Measurements from ENCODE around the gene PNN.
"Not testable (repeated sequence)": the region's sequence is repeated elsewhere in the genome, so short reads cannot be mapped to it uniquely, and the experiment has no call there.

The PNN gene

DNA sequence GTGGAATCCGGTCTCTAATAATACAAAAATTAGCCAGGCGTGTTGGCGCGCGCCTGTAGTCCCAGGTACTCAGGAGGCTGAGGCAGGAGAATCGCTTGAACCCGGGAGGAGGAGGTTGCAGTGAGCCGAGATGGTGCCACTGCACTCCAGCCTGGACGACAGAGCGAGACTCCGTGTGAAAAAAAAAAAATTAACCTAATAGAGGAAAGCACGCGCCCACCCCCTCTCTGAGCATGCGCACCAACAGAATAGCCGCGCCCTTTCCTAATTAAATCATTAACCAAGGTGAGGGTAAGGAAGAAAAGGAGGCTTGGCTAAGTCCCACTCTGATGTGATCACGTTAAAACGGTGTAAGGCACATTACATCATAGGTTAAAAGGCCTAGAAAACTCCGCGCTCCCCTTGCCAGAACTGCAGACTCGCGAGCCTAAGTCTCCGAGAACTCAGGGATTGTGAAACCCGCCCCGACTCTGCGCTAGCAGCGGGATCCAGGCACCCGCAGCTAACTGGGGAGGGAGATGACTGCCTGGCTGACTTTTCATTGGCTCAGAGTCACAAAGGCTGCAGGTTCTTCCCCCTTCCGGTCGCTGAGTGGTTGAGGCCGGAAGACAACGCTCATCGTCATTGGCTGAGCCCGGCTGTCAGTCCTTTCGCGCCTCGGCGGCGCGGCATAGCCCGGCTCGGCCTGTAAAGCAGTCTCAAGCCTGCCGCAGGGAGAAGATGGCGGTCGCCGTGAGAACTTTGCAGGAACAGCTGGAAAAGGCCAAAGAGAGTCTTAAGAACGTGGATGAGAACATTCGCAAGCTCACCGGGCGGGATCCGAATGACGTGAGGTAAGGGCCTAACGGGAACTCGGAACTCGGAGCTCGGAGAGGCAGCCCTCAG, at the start of gene PNN:
Gene PNN, plus strand, starts transcription at position 695 of the 885 bp plus-strand sequence. Its CDS starts 26 bp downstream, at position 721.
- DNase-seq, result peak; percentile 93

DNA sequence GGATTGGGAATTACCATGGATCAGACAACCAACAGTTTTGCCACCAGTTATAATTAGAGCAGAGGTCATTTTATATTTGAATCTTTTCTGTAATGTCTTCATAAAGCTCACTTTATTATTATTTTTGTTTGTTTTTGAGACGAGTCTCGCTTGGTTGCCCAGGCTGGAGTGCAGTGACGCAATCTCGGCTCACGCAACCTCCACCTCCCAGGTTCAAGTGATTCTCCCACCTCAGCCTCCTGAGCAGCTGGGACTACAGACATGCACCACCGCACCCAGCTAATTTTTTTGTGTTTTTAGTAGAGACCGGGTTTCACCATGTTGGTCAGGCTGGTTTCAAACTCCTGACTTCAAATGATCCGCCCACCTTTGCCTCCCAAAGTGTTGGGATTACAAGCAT, 37.2 kb upstream of the PNN start:
- DNase-seq, result not testable (repeated sequence)

DNA sequence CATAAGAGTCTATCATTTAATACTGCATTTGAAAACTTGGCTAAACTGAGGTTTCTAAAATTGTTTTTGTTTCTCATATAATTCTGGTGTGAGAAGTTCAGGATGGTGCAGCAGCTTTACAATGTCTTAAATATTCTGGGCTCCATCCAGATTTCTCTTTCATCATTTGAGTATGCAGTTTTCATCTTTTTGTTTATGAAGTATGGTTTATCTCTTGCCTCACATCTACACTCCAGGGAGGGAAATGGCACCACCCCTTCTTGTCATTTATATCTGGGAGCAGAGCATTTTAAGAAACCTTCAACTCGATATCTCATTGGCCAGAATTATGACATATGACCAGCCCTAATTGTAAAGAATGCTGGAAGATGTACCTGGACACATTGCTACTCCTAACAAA, 36.6 kb upstream of the PNN start:
- no peak for DNase-seq

DNA sequence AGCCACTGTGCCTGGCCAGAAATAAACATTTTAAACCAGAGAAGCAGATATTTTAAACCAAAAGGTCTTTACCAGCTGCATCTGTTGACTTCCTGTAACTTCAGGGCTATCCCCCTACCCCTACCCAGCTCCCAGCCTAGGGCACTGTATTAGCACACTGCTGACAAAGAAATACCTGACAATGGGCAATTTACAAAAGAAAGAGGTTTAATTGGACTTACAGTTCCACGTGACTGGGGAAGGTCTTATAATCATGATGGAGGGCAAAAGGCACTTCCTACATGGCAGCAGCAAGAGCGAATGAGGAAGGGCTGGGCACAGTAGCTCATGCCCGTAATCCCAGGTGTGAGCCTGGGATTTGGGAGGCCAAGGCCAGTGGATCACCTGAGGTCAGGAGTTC, 34.9 kb upstream of the PNN start:
- DNase-seq, result no peak

DNA sequence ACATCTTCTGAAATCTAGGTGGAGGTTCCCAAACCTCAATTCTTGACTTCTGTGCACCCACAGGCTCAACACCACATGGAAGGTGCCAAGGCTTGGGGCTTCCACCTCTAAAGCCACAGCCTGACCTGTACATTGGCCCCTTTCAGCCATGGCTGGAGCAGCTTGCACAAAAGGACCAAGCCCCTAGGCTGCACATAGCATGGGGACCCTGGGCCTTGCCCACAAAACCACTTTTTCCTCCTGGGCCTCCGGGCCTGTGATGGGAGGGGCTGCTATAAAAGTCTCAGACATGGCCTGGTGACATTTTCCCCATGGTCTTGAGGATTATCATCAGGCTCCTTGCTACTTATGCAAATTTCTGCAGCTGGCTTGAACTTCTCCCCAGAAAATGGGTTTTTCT, 33.4 kb upstream of the PNN start:
- DNase-seq, result not testable (repeated sequence)

DNA sequence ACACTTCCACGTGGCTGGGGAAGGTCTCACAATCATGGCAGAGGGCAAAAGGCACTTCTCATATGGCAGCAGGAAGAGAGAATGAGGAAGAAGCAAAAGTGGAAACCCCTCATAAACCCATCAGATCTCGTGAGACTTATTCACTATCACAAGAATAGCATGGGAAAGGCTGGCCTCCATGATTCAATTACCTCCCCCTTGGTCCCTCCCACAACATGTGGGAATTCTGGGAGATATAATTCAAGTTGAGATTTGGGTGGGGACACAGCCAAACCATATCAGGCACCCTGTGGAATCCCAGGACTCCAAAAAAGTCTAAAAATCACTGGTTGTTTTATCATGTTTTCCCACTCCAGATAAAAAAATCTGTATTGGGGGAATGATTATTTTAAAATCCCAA, 31.8 kb upstream of the PNN start:
- DNase-seq, result not testable (repeated sequence)

DNA sequence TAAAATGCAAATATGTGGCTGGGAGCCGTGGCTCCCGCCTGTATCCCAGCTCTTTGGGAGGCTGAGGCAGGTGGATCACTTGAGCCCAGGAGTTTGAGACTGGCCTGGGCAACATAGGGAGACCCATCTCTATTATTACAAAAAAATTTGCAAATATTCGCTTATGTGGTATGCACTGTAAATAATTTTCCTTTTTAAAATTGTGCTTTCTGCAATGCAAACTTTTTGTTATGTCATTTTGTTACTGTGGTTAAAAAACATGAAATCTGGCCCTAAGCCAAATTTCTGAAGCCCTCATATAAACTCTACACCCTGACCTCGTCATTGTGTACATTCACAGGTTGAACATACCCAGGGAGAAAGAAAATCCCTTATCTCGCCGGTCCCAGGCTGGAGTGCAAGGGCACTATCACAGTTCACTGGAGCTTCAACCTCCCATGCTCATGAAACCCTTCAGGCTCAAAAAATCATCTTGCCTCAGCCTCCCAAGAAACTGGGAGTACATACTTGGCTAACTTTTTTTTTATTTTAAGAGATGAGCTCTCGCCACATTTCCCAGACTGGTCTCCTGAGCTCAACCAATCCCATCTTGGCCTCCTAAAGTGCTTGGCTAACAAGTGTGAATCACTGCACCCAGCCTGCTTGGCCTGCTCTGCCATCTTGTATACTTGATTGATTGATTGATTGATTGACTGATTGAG, 29.6 kb upstream of the PNN start:
- DNase-seq, result no peak

DNA sequence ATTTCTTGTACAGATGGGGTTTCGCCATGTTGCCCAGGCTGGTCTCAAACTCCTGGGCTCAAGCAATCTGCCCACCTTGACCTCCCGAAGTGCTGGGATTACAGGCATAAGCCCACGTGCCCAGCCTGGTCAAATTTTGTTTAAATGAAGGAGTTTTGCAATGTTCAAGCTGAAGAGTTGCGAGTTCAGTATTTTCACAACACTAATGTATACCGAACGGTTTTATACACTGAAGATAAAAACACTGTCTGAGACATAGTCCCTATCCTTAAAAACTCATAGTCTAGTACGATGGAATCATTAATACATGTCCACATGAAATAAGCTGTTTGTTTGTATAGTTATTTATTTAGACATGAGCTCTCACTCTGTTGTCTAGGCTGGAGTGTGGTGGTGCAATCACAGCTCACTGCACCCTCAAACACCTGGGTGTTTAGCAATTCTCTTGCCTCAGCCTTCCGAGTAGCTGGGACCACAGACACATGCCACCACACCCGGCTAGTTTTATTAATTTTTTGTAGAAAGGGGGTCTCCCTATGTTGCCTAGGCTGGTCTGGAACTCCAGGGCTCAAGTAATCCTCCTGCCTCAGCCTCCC, 20.4 kb upstream of the PNN start:
- no peak for DNase-seq

DNA sequence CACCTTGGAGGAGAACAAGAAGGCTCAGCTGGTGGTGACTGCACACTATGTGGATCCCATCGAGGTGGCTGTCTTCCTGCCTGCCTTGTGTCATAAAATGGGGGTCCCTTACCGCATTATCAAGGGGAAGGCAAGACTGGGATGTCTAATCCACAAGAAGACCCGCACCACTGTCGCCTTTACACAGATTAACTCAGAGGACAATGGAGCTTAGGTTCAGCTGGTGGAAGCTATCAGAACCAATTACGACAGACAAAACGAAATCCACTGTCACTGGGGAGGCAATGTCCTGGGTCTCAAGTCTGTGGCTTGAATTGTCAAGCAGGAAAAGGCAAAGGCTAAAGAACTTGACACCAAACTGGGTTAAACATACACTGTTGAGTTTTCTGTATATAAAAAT, 17.6 kb upstream of the PNN start:
- no peak for DNase-seq

DNA sequence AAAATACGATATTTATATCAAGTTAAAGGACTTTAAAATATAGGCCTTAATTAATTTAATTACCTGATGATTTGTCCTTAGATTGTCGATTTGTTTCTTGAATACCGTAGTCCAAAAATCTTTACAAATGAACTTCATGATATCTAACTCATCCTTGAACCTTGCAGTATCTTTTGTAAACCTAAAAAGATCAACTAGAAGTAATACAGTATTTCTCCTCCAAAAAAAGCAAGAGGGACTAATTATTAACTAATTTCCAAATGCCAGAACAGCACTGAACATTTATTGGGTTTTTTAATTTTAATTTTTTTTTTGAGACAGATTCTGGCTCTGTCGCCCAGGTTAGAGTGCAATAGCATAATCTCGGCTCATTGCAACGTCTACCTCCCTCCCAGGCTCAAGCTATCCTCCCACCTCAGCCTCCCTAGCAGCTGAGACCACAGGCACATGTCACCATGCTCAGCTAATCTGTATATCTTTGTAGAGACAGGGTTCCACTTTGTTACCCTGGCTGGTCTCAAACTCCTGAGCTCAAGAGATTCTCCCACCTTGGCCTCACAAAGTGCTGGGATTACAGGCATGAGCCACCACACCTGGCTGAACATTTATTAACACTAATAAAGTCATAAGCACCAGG, 16.7 kb upstream of the PNN start:
- DNase-seq, result no peak

DNA sequence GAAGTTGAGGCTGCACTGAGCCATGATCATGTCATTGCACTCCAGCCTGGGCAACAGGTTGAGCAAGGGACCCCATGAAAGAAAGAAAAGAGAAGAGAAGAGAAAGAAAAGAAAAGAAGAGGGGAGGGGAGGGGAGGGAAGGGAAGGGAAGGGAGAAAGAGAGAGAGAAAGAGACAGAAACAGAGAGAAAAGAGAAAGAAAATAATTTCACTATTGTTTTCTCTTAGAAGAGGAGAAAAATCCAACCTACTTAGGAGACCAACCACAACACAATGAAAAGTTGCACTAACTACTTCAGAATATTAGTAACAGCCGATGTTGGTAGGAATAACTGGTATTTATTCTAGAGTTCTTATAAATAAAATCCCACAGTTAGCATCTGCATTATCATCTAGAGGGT, 14.6 kb upstream of the PNN start:
- DNase-seq, result no peak

DNA sequence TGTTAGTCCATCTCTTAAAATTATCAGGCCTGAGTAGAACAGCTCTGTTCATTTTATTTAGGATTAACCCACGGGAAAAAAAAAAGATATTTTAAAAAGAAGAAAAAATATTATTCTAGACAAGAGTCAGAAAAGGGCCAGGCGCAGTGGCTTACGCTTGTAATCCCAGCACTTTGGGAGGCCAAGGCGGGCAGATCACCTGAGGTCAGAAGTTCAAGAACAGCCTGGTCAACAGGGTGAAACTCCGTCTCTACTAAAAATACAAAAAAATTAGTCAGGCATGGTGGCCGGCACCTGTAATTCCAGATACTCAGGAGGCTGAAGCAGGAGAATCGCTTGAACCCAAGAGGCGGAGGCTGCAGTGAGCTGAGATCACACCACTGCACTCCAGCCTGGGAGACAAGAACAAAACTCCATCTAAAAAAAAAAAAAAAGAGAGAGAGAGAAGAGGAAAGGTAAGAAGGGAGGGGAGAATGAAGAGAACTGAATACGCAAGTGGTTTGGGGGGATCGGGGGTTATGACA, 7.2 kb upstream of the PNN start:
- not testable (repeated sequence) for DNase-seq

DNA sequence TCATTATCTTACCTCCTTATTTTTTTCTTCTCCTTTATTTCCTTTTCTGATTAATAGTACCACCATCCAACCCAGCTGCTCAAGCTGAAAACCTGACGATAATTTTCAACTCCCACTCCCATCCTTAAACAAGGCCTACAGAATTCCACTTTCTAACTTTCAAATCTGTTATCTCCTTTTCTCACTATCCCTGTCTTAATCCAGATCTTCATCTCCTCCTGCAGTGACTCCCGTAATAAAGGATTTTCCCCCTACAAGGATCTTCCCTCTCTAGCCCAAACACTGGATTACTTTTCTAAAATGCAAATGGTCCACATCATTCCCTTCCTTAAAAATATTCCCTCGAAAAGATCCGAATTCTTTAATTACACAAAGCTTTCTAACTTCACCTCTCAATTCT, 6.5 kb upstream of the PNN start:
- no peak for DNase-seq

DNA sequence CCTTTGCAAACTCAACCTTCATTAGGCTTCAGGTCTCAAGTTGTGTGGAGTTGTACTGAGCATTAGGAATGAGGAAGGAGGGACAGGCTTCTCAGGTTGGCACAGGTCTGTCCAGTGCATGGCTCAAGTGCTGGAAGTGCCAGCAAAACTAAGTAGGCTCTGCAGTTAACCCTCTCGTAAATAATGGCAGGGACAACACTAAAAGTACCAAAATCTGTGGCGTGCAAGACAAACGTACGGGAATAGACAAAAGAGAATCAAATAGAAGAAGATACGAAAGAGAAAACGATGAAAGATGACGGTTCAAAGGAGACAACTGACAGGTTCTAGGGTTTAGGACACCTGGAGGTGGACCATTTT, 5.5 kb upstream of the PNN start:
- DNase-seq, result no peak

DNA sequence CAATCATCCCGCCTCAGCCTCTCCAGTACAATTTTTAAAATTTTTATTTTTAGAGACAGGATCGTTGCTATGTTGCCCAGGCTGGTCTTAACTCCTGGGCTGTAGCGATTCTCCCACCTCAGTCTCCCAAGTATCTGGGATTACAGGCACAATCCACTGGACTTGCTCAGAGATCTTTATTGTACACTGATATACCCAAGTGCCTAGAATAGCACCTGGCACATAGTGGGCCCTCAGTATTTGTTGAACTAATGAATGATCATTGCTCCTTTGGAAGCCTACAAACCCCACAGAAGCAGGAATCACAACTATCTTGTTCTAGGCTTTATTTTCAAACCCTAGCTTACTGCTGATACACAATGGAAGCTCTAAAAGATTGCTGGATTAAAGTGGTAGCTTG, 1.9 kb upstream of the PNN start:
- DNase-seq, result no peak

DNA sequence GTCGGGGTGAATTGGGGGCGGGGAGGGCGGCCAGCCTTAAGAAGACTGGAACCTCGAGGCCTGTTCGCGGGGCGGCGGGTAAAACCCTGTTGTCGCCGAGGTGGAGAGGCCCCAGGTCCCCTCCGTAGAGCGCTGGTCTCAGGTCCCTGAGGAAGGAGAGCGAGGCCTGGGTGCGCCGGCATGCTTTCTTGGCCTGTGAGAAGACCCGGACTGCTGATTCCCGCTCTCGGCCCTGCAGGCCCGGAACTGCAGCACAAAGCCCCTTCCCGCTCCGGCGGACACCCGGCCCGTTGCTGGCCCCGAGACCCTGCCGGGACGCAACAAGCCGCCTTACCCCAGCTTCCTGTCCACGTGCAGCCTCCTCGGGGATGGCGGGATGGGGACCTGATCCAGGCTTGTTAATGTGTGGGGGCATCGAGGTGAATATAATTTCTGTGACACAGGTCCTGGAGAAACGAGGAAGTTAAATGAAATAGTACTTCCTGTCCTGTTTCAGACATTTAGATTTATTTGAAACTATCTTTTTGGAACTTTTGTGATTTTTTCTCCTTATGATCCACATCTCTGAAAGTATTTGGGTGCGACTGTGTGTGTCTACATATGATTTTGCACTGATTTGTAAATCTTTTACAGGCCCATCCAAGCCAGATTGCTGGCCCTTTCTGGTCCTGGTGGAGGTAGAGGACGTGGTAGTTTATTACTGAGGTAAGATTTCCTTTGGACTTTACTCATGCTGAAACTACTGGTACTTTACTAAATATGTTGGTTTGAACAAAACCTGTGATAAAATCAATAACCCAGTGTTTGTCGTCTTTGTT, 600 bp downstream of the PNN start:
- DNase-seq, result no peak

DNA sequence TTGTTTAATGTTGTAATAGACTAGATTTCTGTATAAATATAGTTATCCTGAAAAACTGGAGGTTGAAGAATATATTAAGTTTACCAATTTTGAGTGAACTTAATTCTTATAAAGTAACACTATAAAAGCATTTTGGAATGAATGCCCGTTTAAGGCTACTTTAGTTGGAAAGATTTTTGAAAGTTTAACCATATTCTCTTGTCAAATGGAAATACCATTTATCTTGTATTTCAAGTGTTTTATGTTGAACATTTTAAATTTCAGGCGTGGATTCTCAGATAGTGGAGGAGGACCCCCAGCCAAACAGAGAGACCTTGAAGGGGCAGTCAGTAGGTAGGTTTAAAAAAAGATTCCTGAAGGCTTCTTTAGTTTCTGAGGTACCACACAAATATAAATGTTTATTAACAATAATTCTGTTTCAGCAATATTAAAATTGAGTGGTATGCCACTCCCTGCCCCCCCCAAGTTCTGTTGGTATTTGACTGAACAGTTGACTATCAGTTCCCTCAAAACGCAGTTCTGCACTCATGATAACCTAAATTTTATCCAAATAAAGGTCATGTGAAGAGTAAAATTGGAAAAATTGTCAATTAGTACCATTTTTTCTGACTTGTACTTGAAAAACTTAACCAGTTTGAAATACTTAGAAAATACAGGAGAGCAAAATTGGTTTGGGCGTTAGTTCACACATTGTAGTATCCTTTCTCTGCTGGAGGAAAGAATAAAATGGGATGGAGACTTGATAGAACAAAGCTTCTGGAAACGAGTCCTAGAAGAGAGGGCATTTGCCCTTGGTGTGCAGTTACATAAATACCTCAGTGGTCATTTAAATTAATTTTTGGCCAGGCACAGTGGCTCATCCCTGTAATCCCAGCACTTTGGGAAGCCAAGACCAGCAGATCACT, 1.5 kb downstream of the PNN start:
- no peak for DNase-seq

DNA sequence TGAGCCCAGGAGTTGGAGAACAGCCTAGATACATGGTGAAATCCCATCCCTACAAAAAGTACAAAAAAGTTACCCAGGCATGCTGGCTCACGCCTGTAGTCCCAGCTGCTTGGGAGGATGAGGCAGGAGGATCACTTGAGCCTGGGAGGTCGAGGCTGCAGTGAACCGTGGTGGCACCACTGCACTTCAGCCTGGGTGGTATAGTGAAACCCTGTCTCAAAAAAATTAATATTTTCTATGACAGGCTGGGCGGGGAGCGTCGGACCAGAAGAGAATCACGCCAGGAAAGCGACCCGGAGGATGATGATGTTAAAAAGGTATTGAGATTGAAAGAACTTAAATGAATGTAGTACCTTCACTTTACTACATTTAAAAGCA, 2.1 kb downstream of the PNN start:
- DNase-seq, result no peak

DNA sequence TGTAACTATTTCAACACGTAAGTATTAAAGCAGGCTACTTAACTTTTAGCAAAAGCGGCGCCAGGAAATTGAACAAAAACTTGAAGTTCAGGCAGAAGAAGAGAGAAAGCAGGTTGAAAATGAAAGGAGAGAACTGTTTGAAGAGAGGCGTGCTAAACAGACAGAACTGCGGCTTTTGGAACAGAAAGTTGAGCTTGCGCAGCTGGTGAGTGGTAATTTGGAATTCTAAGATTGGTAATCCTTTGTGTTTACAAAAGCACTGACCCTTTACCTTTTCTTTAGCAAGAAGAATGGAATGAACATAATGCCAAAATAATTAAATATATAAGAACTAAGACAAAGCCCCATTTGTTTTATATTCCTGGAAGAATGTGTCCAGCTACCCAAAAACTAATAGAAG, 4.0 kb downstream of the PNN start:
- no peak for DNase-seq

DNA sequence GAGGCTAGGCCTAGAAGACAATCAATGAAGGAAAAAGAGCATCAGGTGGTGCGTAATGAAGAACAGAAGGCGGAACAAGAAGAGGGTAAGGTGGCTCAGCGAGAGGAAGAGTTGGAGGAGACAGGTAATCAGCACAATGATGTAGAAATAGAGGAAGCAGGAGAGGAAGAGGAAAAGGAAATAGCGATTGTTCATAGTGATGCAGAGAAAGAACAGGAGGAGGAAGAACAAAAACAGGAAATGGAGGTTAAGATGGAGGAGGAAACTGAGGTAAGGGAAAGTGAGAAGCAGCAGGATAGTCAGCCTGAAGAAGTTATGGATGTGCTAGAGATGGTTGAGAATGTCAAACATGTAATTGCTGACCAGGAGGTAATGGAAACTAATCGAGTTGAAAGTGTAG, 5.5 kb downstream of the PNN start:
- no peak for DNase-seq

DNA sequence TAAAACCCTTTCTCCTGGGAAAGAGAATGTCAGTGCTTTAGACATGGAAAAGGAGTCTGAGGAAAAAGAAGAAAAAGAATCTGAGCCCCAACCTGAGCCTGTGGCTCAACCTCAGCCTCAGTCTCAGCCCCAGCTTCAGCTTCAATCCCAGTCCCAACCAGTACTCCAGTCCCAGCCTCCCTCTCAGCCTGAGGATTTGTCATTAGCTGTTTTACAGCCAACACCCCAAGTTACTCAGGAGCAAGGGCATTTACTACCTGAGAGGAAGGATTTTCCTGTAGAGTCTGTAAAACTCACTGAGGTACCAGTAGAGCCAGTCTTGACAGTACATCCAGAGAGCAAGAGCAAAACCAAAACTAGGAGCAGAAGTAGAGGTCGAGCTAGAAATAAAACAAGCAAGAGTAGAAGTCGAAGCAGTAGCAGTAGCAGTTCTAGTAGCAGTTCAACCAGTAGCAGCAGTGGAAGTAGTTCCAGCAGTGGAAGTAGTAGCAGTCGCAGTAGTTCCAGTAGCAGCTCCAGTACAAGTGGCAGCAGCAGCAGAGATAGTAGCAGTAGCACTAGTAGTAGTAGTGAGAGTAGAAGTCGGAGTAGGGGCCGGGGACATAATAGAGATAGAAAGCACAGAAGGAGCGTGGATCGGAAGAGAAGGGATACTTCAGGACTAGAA, 6.1 kb downstream of the PNN start:
- DNase-seq, result no peak

All from activated CD8-positive, alpha-beta memory T cell treated with anti-CD3 and anti-CD28 coated beads for 24 hours (primary cell).